Vagina (tissue), 2 donors: ENCODE results near the gene ZNHIT3. TPM values are rescaled to one million over a fixed set of nuclear protein-coding genes. Genes with fewer than 3 reads are reported as not detected.

Experiments used
- DNase-seq, 2 donors: peaks; one replicate each; pipeline ENCODE4 v3.0.0-alpha.2; 2017; ENCODE audit errors: extremely low spot score in 2 of 2
- H3K27ac ChIP-seq: fragments of 200-600 bp; sonication (generic); one replicate; pipeline ENCODE4 v1.5.1; 2019
- H3K27me3 ChIP-seq: fragments of 200-600 bp; sonication (generic); one replicate; pipeline ENCODE4 v1.5.1; 2019
- H3K36me3 ChIP-seq, 2 donors: fragments of 200-600 bp; sonication (generic); one replicate each; pipeline ENCODE4 v1.5.1; 2017 to 2019
- H3K4me1 ChIP-seq: fragments of 200-600 bp; sonication (generic); one replicate; pipeline ENCODE4 v1.5.1; 2019
- H3K4me3 ChIP-seq, 2 donors: fragments of 200-600 bp; sonication (generic); 1 replicate in 1 of 2; 2 replicates in 1 of 2; pipeline ENCODE4 v1.5.1; 2016 to 2019
- H3K9me3 ChIP-seq: fragments of 200-600 bp; sonication (generic); one replicate; pipeline ENCODE4 v1.5.1; 2019
- POLR2A ChIP-seq, 2 donors: fragments of 450-650 bp; IDR thresholded peaks; one replicate each; pipeline ENCODE4 v1.6.1; 2017; ENCODE audit warnings: antibody characterized with exemption in 2 of 2, mild to moderate bottlenecking in 2 of 2, moderate library complexity in 2 of 2
- POLR2AphosphoS5 ChIP-seq, 2 donors: sonication (generic); formaldehyde crosslinking; IDR thresholded peaks; one replicate each; pipeline ENCODE4 v1.9.0; 2017; ENCODE audit warnings: antibody characterized with exemption in 2 of 2, mild to moderate bottlenecking in 2 of 2, low read depth in 1 of 2; ENCODE audit not compliant: insufficient read depth in 1 of 2
- intact Hi-C: fragments of 100-400 bp; cut with DNase I; formaldehyde crosslinking; loops from one replicate; pipeline ENCODE4 v1.15.1; 2023
- total RNA-seq: library from RNA; depleted of rRNA; stranded (reverse); fragments of >200 nt; gene quantifications from one replicate; pipeline ENCODE4 v1.2.3, GENCODE V29; 2016
- TF ChIP-seq, protein P1 (sequence below), 3 experiments: fragments of 450-650 bp in 2 of 3; fragments of 200-600 bp in 1 of 3; sonication (generic) in 1 of 3; IDR thresholded peaks; one replicate each; pipeline ENCODE4 v1.5.1; 2017 to 2019; ENCODE audit warnings: antibody characterized with exemption in 3 of 3, mild to moderate bottlenecking in 2 of 3, moderate library complexity in 2 of 3

Gene ZNHIT3
- total RNA-seq, 1 donor from 2014 or later: 13.5 TPM

DNA sequence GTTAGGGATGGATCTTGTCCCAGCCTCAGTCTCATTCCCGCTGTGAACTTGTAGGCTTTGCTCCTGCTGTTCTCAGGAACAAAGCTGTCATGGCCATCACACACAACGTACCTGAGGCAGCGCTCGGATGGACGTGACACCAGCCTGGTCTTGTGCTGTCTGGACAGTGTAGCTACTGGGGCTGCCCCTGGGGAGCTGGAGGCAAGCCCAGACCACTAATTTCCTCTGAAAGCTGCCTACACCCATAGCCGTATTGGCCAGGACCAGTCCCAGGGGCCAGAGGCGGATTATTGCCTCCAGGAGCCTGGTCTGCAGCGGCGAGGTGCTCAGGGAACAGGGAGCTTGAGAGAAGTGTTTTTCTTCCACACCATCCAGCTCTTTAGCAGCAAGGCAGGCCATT, 11.7 kb downstream of the ZNHIT3 start:
- Histone ChIP-seq H3K4me1 (no peaks in the 10 kb centered on the region), H3K27ac (no peak overlapping the region), H3K27me3 (no peaks in the 10 kb centered on the region), H3K4me3 (no peak overlapping the region), H3K9me3 (no peaks in the 10 kb centered on the region), H3K36me3 (peaks cover 0 to 62% of the 10 kb centered on the region in 2 donors)
- no peak for DNase-seq
- TF ChIP-seq POLR2AphosphoS5 (IDR thresholded peaks at IDR 0.05; ENCODE audit: insufficient read depth in 1 of 2, low read depth in 1 of 2) (no peak), POLR2A (IDR thresholded peaks at IDR 0.05) (no peak)
- TF ChIP-seq, protein P1, sequence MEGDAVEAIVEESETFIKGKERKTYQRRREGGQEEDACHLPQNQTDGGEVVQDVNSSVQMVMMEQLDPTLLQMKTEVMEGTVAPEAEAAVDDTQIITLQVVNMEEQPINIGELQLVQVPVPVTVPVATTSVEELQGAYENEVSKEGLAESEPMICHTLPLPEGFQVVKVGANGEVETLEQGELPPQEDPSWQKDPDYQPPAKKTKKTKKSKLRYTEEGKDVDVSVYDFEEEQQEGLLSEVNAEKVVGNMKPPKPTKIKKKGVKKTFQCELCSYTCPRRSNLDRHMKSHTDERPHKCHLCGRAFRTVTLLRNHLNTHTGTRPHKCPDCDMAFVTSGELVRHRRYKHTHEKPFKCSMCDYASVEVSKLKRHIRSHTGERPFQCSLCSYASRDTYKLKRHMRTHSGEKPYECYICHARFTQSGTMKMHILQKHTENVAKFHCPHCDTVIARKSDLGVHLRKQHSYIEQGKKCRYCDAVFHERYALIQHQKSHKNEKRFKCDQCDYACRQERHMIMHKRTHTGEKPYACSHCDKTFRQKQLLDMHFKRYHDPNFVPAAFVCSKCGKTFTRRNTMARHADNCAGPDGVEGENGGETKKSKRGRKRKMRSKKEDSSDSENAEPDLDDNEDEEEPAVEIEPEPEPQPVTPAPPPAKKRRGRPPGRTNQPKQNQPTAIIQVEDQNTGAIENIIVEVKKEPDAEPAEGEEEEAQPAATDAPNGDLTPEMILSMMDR (IDR thresholded peaks at IDR 0.05): no peak
- intact Hi-C loops: no loop called here

DNA sequence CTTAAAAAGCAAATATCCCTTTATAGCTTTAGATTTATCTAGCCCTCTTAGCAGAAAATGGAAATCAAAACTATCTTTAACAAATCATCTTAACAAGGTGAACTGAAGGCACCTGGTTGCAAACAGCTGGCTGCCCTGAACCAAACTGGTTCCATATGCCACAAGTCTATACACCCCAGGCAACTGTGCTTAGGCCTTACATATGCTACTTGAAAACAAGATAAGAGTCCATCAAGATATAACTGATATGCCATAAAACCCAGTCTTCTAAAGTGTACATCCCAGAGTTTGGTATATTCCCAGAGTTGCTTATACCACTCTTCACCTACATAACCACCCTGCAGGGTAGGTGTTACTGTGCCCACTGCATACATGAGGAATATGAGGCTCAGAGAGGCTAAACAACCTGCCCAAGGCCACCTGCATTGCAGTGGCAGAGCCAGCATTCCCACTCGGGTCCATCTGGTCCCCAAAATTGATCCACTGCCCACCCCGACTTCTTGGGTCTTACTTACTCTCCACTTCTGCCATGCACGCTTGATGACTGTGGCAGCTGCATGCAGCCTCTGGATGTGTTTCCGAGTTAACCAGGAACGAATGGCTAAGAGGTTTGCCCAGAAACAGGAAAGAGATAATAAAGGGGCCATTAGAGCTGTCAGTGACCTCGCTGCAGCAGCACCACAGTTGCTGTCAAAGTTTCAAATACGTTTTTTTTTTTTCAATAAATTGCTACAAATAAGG, 12.2 kb downstream of the ZNHIT3 start:
- no peak overlapping the region for H3K27ac ChIP-seq
- no peaks in the 10 kb centered on the region for H3K9me3 ChIP-seq
- TF ChIP-seq POLR2A (IDR thresholded peaks at IDR 0.05) (no peak), POLR2AphosphoS5 (IDR thresholded peaks at IDR 0.05; ENCODE audit: insufficient read depth in 1 of 2, low read depth in 1 of 2) (no peak)
- TF ChIP-seq, protein P1 (IDR thresholded peaks at IDR 0.05): no peak
- no peak for DNase-seq
- H3K36me3 ChIP-seq: peaks cover 0 to 60% of the 10 kb centered on the region in 2 donors
- intact Hi-C loops: no loop called here
- no peaks in the 10 kb centered on the region for H3K4me1 ChIP-seq
- no peak overlapping the region for H3K4me3 ChIP-seq
- no peaks in the 10 kb centered on the region for H3K27me3 ChIP-seq

DNA sequence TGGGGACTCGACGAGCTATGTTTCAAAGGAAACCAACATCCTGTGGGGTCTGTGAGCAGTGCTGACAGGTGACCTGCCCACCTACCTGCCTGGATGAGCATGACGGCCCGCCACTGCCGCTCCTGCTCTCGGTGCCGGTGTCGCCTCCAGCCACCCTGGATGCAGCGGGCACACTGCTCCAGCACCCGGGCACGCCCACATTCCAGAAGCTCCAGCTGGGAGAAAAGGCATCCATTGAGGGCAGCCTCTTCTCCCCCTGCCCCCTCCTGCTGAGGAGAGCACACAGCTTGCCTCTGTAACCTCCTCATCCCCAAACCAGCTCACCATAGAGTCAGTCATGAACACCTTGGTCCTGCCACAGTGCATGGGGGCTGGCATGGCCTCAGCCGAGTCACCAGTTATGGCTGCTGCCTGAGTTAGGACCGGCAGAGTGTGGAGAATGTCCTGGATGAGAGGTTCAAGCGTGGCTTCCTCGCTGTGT, 14.3 kb downstream of the ZNHIT3 start:
- no peak for TF ChIP-seq POLR2AphosphoS5 (IDR thresholded peaks at IDR 0.05; ENCODE audit: insufficient read depth in 1 of 2, low read depth in 1 of 2)
- no peak for TF ChIP-seq POLR2A (IDR thresholded peaks at IDR 0.05)
- TF ChIP-seq, protein P1 (IDR thresholded peaks at IDR 0.05): no peak
- Histone ChIP-seq H3K9me3 (no peaks in the 10 kb centered on the region), H3K27me3 (no peaks in the 10 kb centered on the region), H3K36me3 (peaks cover 0 to 55% of the 10 kb centered on the region in 2 donors), H3K27ac (no peak overlapping the region), H3K4me3 (no peak overlapping the region), H3K4me1 (no peaks in the 10 kb centered on the region)
- no peak for DNase-seq
- intact Hi-C loops: no loop called here

DNA sequence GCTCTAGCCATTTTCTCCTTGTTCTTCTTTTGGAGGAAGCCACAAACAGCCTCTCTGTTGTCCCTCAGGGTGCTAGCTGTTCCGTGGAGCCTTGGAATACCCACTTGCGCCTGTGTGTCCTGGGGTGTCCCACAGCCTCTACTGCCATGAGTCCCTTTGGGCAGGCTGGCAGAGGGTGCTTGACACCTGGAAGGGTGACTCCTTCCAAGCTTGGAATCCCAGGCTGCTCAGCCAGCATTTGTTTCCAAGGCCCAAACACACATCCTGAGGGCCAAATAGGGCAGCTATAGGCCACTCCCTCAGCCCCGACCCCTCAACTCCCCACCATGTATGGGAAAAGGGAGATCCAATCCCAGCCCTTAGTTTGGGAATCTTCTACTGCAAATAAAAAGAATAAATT, 14.9 kb downstream of the ZNHIT3 start:
- Histone ChIP-seq H3K27me3 (no peaks in the 10 kb centered on the region), H3K4me1 (no peaks in the 10 kb centered on the region), H3K27ac (no peak overlapping the region), H3K4me3 (no peak overlapping the region), H3K36me3 (peaks cover 0 to 54% of the 10 kb centered on the region in 2 donors), H3K9me3 (no peaks in the 10 kb centered on the region)
- intact Hi-C loops: no loop called here
- no peak for DNase-seq
- TF ChIP-seq, protein P1 (IDR thresholded peaks at IDR 0.05): no peak
- TF ChIP-seq POLR2A (IDR thresholded peaks at IDR 0.05) (no peak), POLR2AphosphoS5 (IDR thresholded peaks at IDR 0.05; ENCODE audit: insufficient read depth in 1 of 2, low read depth in 1 of 2) (no peak)

DNA sequence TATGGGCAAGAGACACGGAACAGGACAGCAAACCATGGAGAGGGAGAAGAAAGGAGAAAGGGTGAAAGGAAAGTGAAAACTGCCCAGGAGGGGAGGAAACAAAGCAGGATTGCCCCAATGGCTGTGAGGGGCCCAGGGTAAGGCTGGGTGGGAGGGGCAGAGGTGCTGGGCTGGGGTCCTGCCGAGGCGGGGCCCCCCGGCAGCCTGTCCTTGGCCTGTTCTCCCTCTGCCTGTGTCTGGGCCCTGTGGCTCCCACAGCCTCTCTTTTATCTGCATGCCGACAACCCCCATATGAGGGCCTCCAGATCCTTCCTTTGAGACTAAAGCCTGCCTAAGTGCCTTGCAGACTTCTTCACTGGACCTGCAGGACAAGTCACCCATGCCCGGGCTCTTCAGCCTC, 15.5 kb downstream of the ZNHIT3 start:
- no peak overlapping the region for H3K27ac ChIP-seq
- H3K27me3 ChIP-seq: no peaks in the 10 kb centered on the region
- DNase-seq: no peak
- TF ChIP-seq POLR2AphosphoS5 (IDR thresholded peaks at IDR 0.05; ENCODE audit: insufficient read depth in 1 of 2, low read depth in 1 of 2) (no peak), POLR2A (IDR thresholded peaks at IDR 0.05) (no peak)
- TF ChIP-seq, protein P1 (IDR thresholded peaks at IDR 0.05): no peak
- H3K9me3 ChIP-seq: no peaks in the 10 kb centered on the region
- peaks cover 0 to 55% of the 10 kb centered on the region in 2 donors for H3K36me3 ChIP-seq
- H3K4me3 ChIP-seq: no peak overlapping the region
- intact Hi-C loops: no loop called here
- H3K4me1 ChIP-seq: no peaks in the 10 kb centered on the region
